Neural cell (in vitro differentiated cells): ENCODE results near the gene OS9.

ENCODE experiments used
- CTCF ChIP-seq: fragments of 450-650 bp; IDR thresholded peaks from 2 replicates; pipeline ENCODE4 v1.5.1; 2014; ENCODE audit warnings: antibody characterized with exemption, mild to moderate bottlenecking, moderate library complexity; ENCODE audit not compliant: poor library complexity, severe bottlenecking
- EP300 ChIP-seq: fragments of 450-650 bp; conservative IDR thresholded peaks from 2 replicates; pipeline ENCODE4 v1.6.1; 2014; ENCODE audit warnings: antibody characterized with exemption, mild to moderate bottlenecking, moderate library complexity; ENCODE audit not compliant: poor library complexity, severe bottlenecking
- EZH2 ChIP-seq: fragments of 200-600, 300-800 bp; shearing (Covaris generic), sonication (generic); IDR thresholded peaks from 2 replicates; pipeline ENCODE4 v1.6.1; 2014; ENCODE audit warnings: antibody characterized with exemption, low read length, borderline replicate concordance, mild to moderate bottlenecking; ENCODE audit not compliant: insufficient read depth, poor library complexity, severe bottlenecking
- POLR2AphosphoS5 ChIP-seq: IDR thresholded peaks from 2 replicates; pipeline ENCODE4 v1.6.1; 2012
- RAD21 ChIP-seq: fragments of 450-650 bp; conservative IDR thresholded peaks from 2 replicates; pipeline ENCODE4 v1.6.1; 2014; ENCODE audit warnings: antibody characterized with exemption, mild to moderate bottlenecking, moderate library complexity
- SMC3 ChIP-seq: fragments of 450-650 bp; conservative IDR thresholded peaks from 2 replicates; pipeline ENCODE4 v1.6.1; 2014; ENCODE audit warnings: antibody characterized with exemption, mild to moderate bottlenecking, moderate library complexity; ENCODE audit not compliant: poor library complexity
- TAF1 ChIP-seq: IDR thresholded peaks from 2 replicates; pipeline ENCODE4 v1.6.1; 2012; ENCODE audit warnings: low read depth

GRCh38 chr12:57697076-57697475 lies 3.1 kb downstream of the OS9 start:
- TF ChIP-seq CTCF (no peak), SMC3 (no peak), EZH2 (no peak), RAD21 (no peak), POLR2AphosphoS5 (no peak), EP300 (no peak), TAF1 (no peak)
